ENCODE measurements around the gene PLPPR5. TPM values are rescaled to one million over a fixed set of nuclear protein-coding genes. Genes with fewer than 3 reads are reported as not detected.

Gene PLPPR5
- total and polyA plus RNA-seq, 2 of the 4 experiments (the other 2 are of a cell fraction), result under 0.01 to 0.05 TPM

- Histone ChIP-seq H3K4ac (ENCODE audit: low read depth, low read length) (no peak overlapping the region), H3K27me3 (ENCODE audit: control insufficient read depth, insufficient read depth, low read length) (peaks cover 2% of the 10 kb centered on the region), H3K14ac (replicated peaks; ENCODE audit: low read depth, low read length) (no peak overlapping the region), H3K4me1 (ENCODE audit: control insufficient read depth, insufficient read depth, low read length) (no peaks in the 10 kb centered on the region), H3K36me3 (ENCODE audit: control insufficient read depth, insufficient read depth, low read length) (no peaks in the 10 kb centered on the region), H3K79me1 (ENCODE audit: low read depth in 1 of 2, low read length in 2 of 2) (no peaks in the 10 kb centered on the region), H4K20me1 (ENCODE audit: insufficient read depth, low read length) (no peaks in the 10 kb centered on the region), H3K27ac (ENCODE audit: insufficient read depth, low read length) (no peak overlapping the region), H4K8ac (ENCODE audit: low read depth in 2 of 2, low read length in 2 of 2) (no peak overlapping the region), H2BK5ac (ENCODE audit: low read depth, low read length, poor library complexity, severe bottlenecking) (no peak overlapping the region), H4K5ac (ENCODE audit: low read depth, low read length) (no peak overlapping the region), H3K23ac (ENCODE audit: low read depth, low read length) (no peak overlapping the region), H2AK5ac (ENCODE audit: low read depth, low read length) (no peak overlapping the region), H2AK9ac (replicated peaks; ENCODE audit: low read depth, low read length, poor library complexity) (no peak overlapping the region), H3K9me1 (ENCODE audit: insufficient read depth, low read length) (no peaks in the 10 kb centered on the region), H3K4me2 (ENCODE audit: low read depth, low read length) (no peak overlapping the region), H3K9ac (ENCODE audit: low read depth, low read length) (no peak overlapping the region), H4K91ac (ENCODE audit: insufficient read depth, low read depth, low read length) (no peak overlapping the region), H2AFZ (replicated peaks; ENCODE audit: low read length, poor library complexity) (no peak overlapping the region), H2BK15ac (ENCODE audit: low read depth, low read length) (no peak overlapping the region), H2BK20ac (ENCODE audit: low read depth, low read length) (no peak overlapping the region), H3K18ac (ENCODE audit: low read depth, low read length) (no peak overlapping the region), H3K56ac (ENCODE audit: extremely low read depth, insufficient read depth, low read length) (no peak overlapping the region), H3K9me3 (ENCODE audit: control insufficient read depth, insufficient read depth, low read length) (no peaks in the 10 kb centered on the region), H2BK120ac (ENCODE audit: low read depth, low read length) (no peak overlapping the region), H3K4me3 (ENCODE audit: insufficient read depth, low read depth, low read length) (no peak overlapping the region)
- ATAC-seq (ENCODE audit: low read depth) (no peak), DNase-seq (no peak)
- no peak for TF ChIP-seq CTCF (conservative IDR thresholded peaks at IDR 0.05; ENCODE audit: low read depth, low read length)
- TF ChIP-seq NFE2L2 (IDR thresholded peaks at IDR 0.05; ENCODE audit: low read depth, low read length), result no peak
- no peak for TF ChIP-seq RFX5 (IDR thresholded peaks at IDR 0.05; ENCODE audit: low read depth, low read length)
- no peak for TF ChIP-seq RCOR1 (IDR thresholded peaks at IDR 0.05; ENCODE audit: insufficient replicate concordance, low read length)
- no peak for TF ChIP-seq CHD1 (IDR thresholded peaks at IDR 0.05; ENCODE audit: low read depth, low read length)
- TF ChIP-seq POLR2A (IDR thresholded peaks at IDR 0.05; ENCODE audit: low read depth, low read length), result no peak
- TF ChIP-seq FOS (IDR thresholded peaks at IDR 0.05; ENCODE audit: low read depth, low read length), result no peak
- TF ChIP-seq BHLHE40 (IDR thresholded peaks at IDR 0.05; ENCODE audit: low read depth, low read length), result no peak
- TF ChIP-seq ELK1 (IDR thresholded peaks at IDR 0.05; ENCODE audit: borderline replicate concordance, low read depth, low read length), result no peak
- no peak for TF ChIP-seq MXI1 (IDR thresholded peaks at IDR 0.05; ENCODE audit: borderline replicate concordance, low read depth, low read length)
- no peak for TF ChIP-seq SMC3 (IDR thresholded peaks at IDR 0.05; ENCODE audit: low read depth, low read length)
- TF ChIP-seq USF2 (IDR thresholded peaks at IDR 0.05; ENCODE audit: low read depth, low read length), result no peak
- no peak for TF ChIP-seq RAD21 (IDR thresholded peaks at IDR 0.05; ENCODE audit: low read length)
- TF ChIP-seq MAZ (IDR thresholded peaks at IDR 0.05; ENCODE audit: borderline replicate concordance, low read depth, low read length), result no peak
- TF ChIP-seq CEBPB (IDR thresholded peaks at IDR 0.05; ENCODE audit: low read depth, low read length), result no peak
- no peak for TF ChIP-seq MAFK (IDR thresholded peaks at IDR 0.05; ENCODE audit: low read depth, low read length)
- dilution Hi-C loops (cut with HindIII; ENCODE audit: low sequenced_read_pairs, unreplicated experiment), result no loop called here
- in situ Hi-C loops (cut with MboI; ENCODE audit: low sequenced_read_pairs), result no loop called here
- ChIA-PET POLR2A (ENCODE audit: unreplicated experiment) (no interaction called here), CTCF (no interaction called here)
- no CpG with 5 or more reads among the region's 5 CpGs for WGBS, 2 experiments (ENCODE audit: extremely low coverage in 2 of 2, insufficient read length in 1 of 2)
- intact Hi-C loops (cut with micrococcal nuclease), result no loop called here
- BruUV-seq (replicated peaks), result no TSS peak
Observed at GRCh38 chr1:98932184-98932583, 72.5 kb downstream of the PLPPR5 start.
